Gastroesophageal sphincter (tissue), 3 donors: ENCODE data around the gene ME2.

Experiments
- POLR2A ChIP-seq, 2 donors: fragments of 450-650 bp; IDR thresholded peaks; one replicate each; pipeline ENCODE4 v1.6.1; 2017; ENCODE audit warnings: antibody characterized with exemption in 2 of 2, mild to moderate bottlenecking in 2 of 2, moderate library complexity in 1 of 2
- TF ChIP-seq, protein P1 (sequence below), 4 experiments: fragments of 200-600 bp in 2 of 4; fragments of 450-650 bp in 2 of 4; sonication (generic) in 1 of 4; IDR thresholded peaks; one replicate each; pipeline ENCODE4 v1.5.1; 2017 to 2019; ENCODE audit warnings: antibody characterized with exemption in 4 of 4, mild to moderate bottlenecking in 2 of 4, moderate library complexity in 2 of 4

DNA sequence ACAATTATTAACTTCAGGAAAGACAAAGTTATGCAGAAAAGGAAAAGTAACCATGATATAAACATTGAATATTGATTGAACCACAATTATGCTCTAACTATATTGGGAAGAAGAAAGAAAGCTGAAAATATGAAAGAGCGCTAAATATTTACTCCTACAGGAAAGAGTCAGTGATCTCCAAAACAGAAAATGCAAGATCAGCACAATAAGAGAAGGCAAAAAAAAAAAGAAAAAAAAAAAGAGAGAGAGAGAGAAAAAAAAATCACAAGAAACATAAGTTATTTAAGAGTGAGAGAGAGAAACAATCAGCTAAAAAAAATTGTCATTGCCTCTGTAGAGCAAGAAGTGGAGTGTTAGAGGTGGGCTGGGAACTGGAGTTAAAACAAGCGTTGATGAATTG, 60.0 kb downstream of the ME2 start:
- TF ChIP-seq, protein P1, sequence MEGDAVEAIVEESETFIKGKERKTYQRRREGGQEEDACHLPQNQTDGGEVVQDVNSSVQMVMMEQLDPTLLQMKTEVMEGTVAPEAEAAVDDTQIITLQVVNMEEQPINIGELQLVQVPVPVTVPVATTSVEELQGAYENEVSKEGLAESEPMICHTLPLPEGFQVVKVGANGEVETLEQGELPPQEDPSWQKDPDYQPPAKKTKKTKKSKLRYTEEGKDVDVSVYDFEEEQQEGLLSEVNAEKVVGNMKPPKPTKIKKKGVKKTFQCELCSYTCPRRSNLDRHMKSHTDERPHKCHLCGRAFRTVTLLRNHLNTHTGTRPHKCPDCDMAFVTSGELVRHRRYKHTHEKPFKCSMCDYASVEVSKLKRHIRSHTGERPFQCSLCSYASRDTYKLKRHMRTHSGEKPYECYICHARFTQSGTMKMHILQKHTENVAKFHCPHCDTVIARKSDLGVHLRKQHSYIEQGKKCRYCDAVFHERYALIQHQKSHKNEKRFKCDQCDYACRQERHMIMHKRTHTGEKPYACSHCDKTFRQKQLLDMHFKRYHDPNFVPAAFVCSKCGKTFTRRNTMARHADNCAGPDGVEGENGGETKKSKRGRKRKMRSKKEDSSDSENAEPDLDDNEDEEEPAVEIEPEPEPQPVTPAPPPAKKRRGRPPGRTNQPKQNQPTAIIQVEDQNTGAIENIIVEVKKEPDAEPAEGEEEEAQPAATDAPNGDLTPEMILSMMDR (IDR thresholded peaks at IDR 0.05): no peak
- no peak for TF ChIP-seq POLR2A (IDR thresholded peaks at IDR 0.05)
